ENCODE results near the gene PPP1R12A.

- TF ChIP-seq POLR2A (IDR thresholded peaks at IDR 0.05; ENCODE audit: low read length) (no peak), GATA1 (IDR thresholded peaks at IDR 0.05; ENCODE audit: low read depth, low read length) (no peak)
These were observed 1.8 kb upstream of the PPP1R12A start for GRCh38 chr12:79936670-79937069.
